Measurements from ENCODE around the gene HSPB7.

HSPB7 gene

DNA sequence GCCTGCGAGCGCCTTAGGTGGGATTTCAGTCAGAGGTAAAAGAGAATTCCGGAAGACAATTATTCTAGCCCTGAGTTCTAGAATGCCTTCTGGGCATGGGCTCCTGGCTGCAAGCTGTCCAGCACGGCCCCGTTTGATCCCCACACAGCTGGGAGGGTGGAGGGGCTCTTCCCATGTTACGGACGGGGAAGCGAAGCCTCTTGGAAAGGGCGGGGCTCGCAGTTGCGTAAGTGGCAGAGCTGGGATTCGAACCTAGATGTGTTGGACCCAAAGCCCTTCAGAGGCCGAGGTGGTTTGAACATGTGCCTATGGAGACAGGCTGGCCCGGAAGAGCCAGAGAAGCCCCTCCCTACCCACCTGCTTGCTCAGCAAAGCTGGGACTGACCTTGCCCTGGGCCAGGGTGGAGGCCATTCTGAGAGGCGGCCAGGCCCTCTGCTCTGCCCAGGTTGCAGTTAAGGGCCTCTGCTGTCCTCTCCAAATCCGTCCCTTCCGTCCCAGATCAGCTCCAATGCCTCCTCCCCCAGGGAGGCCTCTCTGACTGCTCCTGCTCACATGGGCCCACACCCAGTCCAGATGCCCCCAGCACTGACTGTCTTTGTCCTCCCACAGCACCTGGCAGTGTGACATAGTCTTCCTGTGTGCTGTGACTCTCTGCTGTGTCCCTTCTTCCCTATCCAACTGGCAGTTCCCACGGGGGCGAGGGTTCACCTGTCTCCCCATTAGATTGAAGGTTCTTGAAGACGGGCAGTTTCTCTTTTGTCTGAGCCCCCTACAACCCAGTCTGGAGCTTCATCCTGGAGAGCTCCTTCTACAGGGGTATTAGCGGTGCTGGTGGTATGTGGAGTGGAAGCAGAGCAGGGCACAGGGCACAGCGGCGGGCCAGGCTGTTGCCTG is 1.2 kb upstream of the HSPB7 start:
- TF ChIP-seq, protein P1, sequence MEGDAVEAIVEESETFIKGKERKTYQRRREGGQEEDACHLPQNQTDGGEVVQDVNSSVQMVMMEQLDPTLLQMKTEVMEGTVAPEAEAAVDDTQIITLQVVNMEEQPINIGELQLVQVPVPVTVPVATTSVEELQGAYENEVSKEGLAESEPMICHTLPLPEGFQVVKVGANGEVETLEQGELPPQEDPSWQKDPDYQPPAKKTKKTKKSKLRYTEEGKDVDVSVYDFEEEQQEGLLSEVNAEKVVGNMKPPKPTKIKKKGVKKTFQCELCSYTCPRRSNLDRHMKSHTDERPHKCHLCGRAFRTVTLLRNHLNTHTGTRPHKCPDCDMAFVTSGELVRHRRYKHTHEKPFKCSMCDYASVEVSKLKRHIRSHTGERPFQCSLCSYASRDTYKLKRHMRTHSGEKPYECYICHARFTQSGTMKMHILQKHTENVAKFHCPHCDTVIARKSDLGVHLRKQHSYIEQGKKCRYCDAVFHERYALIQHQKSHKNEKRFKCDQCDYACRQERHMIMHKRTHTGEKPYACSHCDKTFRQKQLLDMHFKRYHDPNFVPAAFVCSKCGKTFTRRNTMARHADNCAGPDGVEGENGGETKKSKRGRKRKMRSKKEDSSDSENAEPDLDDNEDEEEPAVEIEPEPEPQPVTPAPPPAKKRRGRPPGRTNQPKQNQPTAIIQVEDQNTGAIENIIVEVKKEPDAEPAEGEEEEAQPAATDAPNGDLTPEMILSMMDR (IDR thresholded peaks at IDR 0.05; ENCODE audit: insufficient read depth, low read length): no peak
- TF ChIP-seq POLR2AphosphoS5 (IDR thresholded peaks at IDR 0.05; ENCODE audit: low read depth): no peak
- TF ChIP-seq, protein P2, sequence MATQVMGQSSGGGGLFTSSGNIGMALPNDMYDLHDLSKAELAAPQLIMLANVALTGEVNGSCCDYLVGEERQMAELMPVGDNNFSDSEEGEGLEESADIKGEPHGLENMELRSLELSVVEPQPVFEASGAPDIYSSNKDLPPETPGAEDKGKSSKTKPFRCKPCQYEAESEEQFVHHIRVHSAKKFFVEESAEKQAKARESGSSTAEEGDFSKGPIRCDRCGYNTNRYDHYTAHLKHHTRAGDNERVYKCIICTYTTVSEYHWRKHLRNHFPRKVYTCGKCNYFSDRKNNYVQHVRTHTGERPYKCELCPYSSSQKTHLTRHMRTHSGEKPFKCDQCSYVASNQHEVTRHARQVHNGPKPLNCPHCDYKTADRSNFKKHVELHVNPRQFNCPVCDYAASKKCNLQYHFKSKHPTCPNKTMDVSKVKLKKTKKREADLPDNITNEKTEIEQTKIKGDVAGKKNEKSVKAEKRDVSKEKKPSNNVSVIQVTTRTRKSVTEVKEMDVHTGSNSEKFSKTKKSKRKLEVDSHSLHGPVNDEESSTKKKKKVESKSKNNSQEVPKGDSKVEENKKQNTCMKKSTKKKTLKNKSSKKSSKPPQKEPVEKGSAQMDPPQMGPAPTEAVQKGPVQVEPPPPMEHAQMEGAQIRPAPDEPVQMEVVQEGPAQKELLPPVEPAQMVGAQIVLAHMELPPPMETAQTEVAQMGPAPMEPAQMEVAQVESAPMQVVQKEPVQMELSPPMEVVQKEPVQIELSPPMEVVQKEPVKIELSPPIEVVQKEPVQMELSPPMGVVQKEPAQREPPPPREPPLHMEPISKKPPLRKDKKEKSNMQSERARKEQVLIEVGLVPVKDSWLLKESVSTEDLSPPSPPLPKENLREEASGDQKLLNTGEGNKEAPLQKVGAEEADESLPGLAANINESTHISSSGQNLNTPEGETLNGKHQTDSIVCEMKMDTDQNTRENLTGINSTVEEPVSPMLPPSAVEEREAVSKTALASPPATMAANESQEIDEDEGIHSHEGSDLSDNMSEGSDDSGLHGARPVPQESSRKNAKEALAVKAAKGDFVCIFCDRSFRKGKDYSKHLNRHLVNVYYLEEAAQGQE (IDR thresholded peaks at IDR 0.05; ENCODE audit: insufficient replicate concordance, low read depth): no peak
- no peak for TF ChIP-seq SPI1 (IDR thresholded peaks at IDR 0.05; ENCODE audit: borderline replicate concordance, low read depth)
- TF ChIP-seq GABPA (IDR thresholded peaks at IDR 0.05; ENCODE audit: low read depth): no peak
- H3K4me3 ChIP-seq (replicated peaks; ENCODE audit: insufficient read depth, low read length): no peak overlapping the region
- no peak overlapping the region for H3K27ac ChIP-seq (replicated peaks)
- no peaks in the 10 kb centered on the region for H3K27me3 ChIP-seq (ENCODE audit: insufficient read depth, poor library complexity, severe bottlenecking)
- no peak for DNase-seq (ENCODE audit: low read depth in 1 of 2, low spot score in 1 of 2)

DNA sequence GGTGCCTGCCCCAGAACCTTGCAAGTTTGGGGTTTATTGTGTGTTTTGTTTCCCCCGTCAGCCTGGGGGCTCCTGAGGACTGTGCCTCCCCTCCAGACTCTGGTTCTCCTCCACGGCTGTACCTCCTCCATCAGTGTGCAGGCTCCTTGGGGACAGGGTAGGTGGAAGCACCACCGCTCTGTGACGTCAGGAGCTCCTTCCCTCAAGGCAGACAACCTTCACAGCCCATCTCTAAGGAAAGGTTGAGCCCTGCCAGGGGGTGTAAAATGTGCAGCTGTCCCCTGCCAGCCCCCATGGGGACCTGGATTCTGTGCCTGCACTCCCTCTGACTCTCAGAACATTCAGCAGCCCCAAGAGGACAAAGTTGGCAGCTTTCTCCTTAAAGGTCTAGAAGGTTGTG is 465 bp upstream of the HSPB7 start:
- no peak overlapping the region for H3K4me3 ChIP-seq (replicated peaks; ENCODE audit: insufficient read depth, low read length)
- H3K27ac ChIP-seq (replicated peaks): no peak overlapping the region
- TF ChIP-seq SPI1 (IDR thresholded peaks at IDR 0.05; ENCODE audit: borderline replicate concordance, low read depth): no peak
- no peak for TF ChIP-seq POLR2AphosphoS5 (IDR thresholded peaks at IDR 0.05; ENCODE audit: low read depth)
- TF ChIP-seq, protein P1 (IDR thresholded peaks at IDR 0.05; ENCODE audit: insufficient read depth, low read length): no peak
- TF ChIP-seq, protein P2 (IDR thresholded peaks at IDR 0.05; ENCODE audit: insufficient replicate concordance, low read depth): no peak
- TF ChIP-seq GABPA (IDR thresholded peaks at IDR 0.05; ENCODE audit: low read depth): no peak
- DNase-seq (ENCODE audit: low read depth in 1 of 2, low spot score in 1 of 2): no peak
- H3K27me3 ChIP-seq (ENCODE audit: insufficient read depth, poor library complexity, severe bottlenecking): no peaks in the 10 kb centered on the region

DNA sequence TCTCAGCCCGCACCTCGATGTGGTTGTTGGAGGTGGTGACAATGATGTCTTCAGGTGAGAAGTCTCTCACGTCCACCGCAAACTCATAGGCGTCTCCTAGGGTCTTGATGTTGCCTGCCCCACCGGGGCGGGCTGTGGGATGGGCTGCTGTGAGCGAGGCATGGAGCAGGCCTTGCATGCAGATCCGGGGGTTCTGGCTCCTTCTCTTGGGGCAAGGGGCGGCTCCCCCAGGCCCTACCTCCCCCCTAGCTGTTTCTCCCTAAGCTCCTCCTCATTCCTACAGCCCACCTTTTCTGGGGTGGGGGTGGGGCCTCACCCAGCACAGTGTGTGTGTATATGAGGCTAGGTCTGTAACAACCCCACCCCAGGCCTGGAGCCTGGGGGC is 775 bp downstream of the HSPB7 start:
- no peaks in the 10 kb centered on the region for H3K27me3 ChIP-seq (ENCODE audit: insufficient read depth, poor library complexity, severe bottlenecking)
- TF ChIP-seq SPI1 (IDR thresholded peaks at IDR 0.05; ENCODE audit: borderline replicate concordance, low read depth): no peak
- DNase-seq (ENCODE audit: low read depth in 1 of 2, low spot score in 1 of 2): no peak
- H3K27ac ChIP-seq (replicated peaks): no peak overlapping the region
- no peak overlapping the region for H3K4me3 ChIP-seq (replicated peaks; ENCODE audit: insufficient read depth, low read length)

DNA sequence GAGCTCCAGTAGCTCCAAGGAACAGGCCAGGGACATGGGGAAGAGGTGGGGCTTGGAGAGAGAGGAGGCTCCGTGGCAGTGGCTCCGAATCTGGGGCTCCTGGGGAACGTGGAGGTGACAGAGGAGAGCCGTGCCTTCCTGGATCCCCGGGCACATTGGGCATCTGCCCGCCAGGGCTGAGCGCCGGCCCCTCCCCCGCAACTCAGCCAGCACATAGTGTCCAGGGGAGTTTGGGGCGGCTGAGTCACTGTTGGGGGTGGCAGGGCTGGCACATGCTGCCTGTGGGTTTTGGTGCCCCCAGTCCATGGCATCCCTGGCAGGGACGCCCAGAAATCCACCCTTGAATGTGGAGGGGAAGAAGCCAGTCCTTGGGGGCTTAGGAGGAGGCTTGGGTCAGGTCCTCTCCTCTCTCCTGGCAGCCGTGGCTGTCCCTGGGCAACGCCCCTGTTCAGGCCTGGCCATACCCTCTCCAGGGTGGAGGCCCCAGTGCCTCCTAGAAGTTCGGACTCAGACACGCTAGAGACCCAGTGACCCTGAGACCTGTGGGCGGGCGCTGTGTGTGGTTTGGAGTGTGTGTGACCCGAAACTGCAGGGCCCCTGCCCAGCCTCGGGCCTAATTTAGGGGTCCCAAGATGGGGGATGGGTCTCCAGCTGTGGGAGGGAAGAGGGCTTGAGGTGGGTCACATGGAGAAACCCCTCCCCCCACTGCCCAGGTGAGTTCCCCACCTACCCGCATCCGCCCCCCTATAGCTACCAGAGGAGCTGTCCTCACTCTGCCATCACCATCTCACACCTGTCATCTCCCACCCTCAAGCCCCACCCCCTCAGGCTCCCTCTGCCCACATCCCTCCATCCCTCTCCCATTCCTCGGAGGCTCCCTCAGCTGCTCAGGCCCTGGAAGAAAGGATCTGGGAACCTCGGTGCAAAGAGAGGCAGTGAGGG is 1.6 kb downstream of the HSPB7 start:
- DNase-seq (ENCODE audit: low read depth in 1 of 2, low spot score in 1 of 2): no peak
- Histone ChIP-seq H3K27me3 (ENCODE audit: insufficient read depth, poor library complexity, severe bottlenecking) (no peaks in the 10 kb centered on the region), H3K27ac (replicated peaks) (no peak overlapping the region), H3K4me3 (replicated peaks; ENCODE audit: insufficient read depth, low read length) (no peak overlapping the region)
- TF ChIP-seq GABPA (IDR thresholded peaks at IDR 0.05; ENCODE audit: low read depth) (no peak), POLR2AphosphoS5 (IDR thresholded peaks at IDR 0.05; ENCODE audit: low read depth) (no peak), SPI1 (IDR thresholded peaks at IDR 0.05; ENCODE audit: borderline replicate concordance, low read depth) (no peak)
- TF ChIP-seq, protein P2 (IDR thresholded peaks at IDR 0.05; ENCODE audit: insufficient replicate concordance, low read depth): no peak
- TF ChIP-seq, protein P1 (IDR thresholded peaks at IDR 0.05; ENCODE audit: insufficient read depth, low read length): no peak

Measured in HL-60 (cell line).